Gastrocnemius medialis (tissue), 4 donors: ENCODE results near the gene PROM2.

Source experiments
- CTCF ChIP-seq, 5 experiments: fragments of 450-650 bp in 3 of 5; fragments of 200-600 bp in 2 of 5; sonication (generic) in 2 of 5; IDR thresholded peaks in 4 of 5; conservative IDR thresholded peaks in 1 of 5; 1 replicate in 4 of 5; 2 replicates in 1 of 5; pipeline ENCODE4 v1.5.1; 2016 to 2019; ENCODE audit warnings: antibody characterized with exemption in 5 of 5, mild to moderate bottlenecking in 3 of 5, moderate library complexity in 3 of 5
- POLR2A ChIP-seq, 2 donors: fragments of 450-650 bp; IDR thresholded peaks; one replicate each; pipeline ENCODE4 v1.6.1; 2017; ENCODE audit warnings: antibody characterized with exemption in 2 of 2, mild to moderate bottlenecking in 2 of 2, moderate library complexity in 2 of 2

- no peak for TF ChIP-seq POLR2A (IDR thresholded peaks at IDR 0.05)
- no peak for TF ChIP-seq CTCF (IDR thresholded peaks at IDR 0.05 in 4 of 5, conservative IDR thresholded peaks at IDR 0.05 in 1 of 5)
These were observed 23.6 kb downstream of the PROM2 start for GRCh38 chr2:95297639-95298395.
